ENCODE results near the gene MGAT5.

Gene MGAT5

DNA sequence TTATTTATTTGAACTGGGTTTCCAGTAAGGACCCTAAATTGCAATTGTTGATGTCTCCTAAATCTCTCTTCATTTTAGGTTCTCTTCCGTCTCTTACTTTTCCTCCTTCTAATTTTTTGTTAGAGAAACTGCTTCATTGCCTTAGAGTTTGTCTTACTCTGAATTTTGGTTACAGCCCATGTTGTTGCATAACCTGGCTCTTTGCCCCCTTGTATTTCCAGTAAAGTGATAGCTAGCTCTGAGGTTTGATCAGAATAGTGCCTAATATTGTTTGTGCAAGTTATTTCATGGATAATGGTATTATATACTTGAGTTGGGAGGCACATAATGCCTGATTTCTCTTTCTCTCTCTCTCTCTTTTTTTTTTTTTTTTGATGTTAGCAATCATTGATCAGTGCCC, 71.8 kb downstream of the MGAT5 start:
- in situ Hi-C loops (cut with HindIII; ENCODE audit: low sequenced_read_pairs) = no loop called here

GRCh38 chr2:134327367-134327766, 73.5 kb downstream of the MGAT5 start:
- in situ Hi-C loops (cut with HindIII; ENCODE audit: low sequenced_read_pairs) = no loop called here

GRCh38 chr2:134331081-134331480, 77.2 kb downstream of the MGAT5 start:
- in situ Hi-C loops (cut with HindIII; ENCODE audit: low sequenced_read_pairs) = no loop called here

DNA sequence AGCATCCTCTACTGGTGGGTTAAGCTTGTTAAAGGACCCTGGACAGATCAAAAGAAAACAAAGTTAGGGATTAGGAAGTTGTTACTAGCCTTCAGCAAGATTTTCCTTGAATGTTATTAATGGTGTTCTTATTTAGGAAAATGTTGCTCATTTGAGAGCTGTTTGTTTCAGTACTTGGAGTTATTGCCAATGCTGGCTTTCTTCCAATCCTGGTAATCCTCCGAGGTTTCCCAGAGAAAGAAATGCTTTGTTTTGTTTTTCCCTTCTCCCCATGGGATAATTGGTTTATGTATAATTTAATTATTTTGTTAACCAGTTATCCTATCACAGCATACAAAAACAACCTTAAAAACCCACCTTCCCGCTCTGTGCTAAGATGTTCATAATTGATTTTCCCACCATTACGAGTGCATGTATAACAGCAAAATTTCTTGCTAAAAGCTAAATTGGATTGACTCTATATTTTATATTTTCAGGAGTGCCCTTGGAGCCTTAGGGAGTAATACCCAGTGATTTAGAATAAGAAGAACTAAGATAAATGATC, 79.8 kb downstream of the MGAT5 start:
- in situ Hi-C loops (cut with HindIII; ENCODE audit: low sequenced_read_pairs) = no loop called here

DNA sequence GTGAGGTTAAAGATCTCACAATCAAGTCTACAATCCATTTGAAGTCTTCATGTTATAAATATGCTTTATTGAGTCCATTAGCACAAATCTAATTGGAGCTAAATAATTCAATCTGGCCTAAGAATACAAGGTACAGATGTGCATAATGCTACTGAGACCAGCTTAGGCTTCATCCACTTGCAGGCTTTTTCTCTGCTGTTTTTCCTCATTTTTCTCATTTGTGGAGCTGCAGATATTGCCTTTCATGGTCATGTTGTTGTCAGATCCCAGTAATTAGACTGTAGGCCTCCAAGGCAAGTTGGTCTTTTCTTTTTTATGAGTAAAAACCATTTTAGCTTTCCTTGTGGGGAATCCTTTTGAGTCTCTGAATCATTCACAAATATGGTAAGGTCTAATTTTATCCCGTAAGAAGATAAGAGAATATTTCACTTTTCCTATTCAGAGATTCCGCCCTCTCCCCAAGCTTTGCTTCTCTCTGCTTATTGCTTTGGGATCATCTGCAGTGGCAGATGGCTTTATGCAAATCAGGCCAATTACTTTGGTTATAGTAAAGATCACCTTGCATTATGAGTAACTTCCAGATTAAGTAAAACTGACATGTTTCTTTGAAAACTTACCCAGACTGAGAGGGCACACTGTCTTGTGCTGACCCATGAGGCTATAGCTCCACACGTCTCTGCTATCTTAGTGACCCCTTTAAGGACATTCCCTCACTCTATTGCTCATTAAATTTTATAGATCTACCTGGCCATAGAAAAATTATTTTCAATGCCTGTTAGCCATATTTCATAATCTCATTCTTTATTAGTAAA, 80.9 kb downstream of the MGAT5 start:
- in situ Hi-C loops (cut with HindIII; ENCODE audit: low sequenced_read_pairs) = no loop called here

DNA sequence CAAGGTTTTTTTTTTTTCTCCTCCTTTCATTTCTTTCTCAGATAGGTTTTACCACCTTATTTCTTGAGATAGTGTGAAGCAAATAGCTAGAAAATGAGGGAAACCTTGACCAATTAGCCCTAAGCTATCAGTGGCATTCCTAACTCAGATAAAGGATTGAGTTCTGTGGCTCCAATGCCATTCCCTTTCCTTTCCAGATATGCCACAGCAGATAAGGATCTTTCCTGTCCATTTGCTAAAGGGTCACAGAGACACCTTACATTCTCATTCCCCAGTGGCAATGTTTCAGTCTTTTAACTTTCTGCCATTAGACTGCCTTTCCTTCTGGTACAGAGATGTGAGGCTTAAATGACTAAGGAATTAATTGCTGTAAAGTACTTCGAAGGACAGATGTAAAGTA, 81.7 kb downstream of the MGAT5 start:
- in situ Hi-C loops (cut with HindIII; ENCODE audit: low sequenced_read_pairs) = no loop called here

DNA sequence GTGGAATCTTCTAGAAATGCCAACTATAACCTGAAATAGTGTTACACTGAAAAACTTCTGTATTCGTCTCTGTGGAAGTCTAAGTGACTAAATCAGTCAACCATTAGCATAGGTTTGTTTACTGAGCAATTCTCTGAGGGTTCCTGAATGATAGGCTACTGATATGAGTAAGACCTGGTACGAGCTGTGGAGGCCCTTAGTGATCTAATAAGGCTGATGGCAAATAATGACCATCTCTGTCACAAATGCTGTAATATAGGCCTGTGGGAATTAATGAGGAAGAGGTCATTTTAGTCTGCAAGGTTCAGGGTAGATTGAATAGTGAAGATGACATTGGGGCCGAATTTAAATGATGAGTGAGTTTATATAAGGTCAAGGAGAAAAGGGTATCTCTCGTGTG, 82.5 kb downstream of the MGAT5 start:
- in situ Hi-C loops (cut with HindIII; ENCODE audit: low sequenced_read_pairs) = no loop called here

GRCh38 chr2:134336921-134337320, 83.0 kb downstream of the MGAT5 start:
- in situ Hi-C loops (cut with HindIII; ENCODE audit: low sequenced_read_pairs) = no loop called here

GRCh38 chr2:134337631-134338030, 83.8 kb downstream of the MGAT5 start:
- in situ Hi-C loops (cut with HindIII; ENCODE audit: low sequenced_read_pairs) = no loop called here

DNA sequence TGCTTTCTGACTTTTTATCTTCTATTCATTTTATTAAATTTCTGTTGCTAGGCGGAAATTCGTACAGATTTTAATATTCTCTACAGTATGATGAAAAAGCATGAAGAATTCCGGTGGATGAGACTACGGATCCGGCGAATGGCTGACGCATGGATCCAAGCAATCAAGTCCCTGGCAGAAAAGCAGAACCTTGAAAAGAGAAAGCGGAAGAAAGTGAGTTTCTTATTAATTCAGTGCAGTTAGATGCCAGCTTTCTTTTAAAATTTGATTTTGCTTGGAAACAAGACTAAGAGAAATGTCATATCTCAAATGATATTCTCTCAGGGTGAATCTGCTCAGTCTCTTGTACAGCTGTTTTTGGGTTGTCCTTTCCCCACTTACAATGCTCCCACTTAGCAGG, 84.3 kb downstream of the MGAT5 start:
- in situ Hi-C loops (cut with HindIII; ENCODE audit: low sequenced_read_pairs) = no loop called here

DNA sequence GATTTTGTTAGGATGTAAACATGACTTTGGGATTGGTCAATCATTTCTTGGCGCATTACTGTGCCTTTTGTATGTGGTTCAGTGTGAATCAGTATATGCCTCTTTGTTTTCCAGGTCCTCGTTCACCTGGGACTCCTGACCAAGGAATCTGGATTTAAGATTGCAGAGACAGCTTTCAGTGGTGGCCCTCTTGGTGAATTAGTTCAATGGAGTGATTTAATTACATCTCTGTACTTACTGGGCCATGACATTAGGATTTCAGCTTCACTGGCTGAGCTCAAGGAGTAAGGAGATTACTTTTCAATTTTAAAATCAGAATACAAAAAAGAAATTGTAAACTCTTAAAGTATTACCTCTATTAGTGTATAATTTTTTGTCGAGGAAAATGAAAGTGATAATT, 87.6 kb downstream of the MGAT5 start:
- in situ Hi-C loops (cut with HindIII; ENCODE audit: low sequenced_read_pairs) = no loop called here

DNA sequence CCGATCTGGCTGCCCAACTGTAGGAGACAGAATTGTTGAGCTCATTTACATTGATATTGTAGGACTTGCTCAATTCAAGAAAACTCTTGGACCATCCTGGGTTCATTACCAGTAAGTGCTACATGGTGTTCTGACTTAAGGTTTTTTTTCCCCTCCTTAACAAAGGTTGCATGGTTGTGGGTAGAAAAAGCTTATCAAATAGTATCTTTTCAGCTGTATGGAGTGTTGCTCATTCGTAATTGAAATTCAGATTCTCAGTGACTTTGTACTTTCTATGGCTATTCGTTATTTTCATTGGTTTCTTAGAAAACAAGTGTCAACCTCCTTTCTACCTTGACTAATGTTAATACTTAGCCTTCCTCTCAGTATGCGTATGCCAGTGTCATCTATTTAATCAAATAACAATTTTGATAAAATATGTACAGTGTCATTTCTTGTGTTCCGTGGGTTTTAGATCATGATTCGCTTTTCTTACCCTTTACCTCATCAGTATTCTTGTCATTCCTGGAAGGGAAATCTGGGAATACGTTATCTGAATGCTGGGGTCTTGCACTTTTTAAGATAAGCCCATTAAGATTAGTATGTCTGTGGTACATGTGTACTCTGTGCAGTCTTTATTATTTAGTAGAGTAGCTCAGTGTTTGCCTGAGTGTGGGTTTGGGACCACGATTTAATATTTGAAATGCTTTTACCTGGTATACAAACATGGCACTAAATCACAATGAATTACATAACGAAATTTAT, 91.3 kb downstream of the MGAT5 start:
- in situ Hi-C loops (cut with HindIII; ENCODE audit: low sequenced_read_pairs) = no loop called here

GRCh38 chr2:134346141-134346540, 92.3 kb downstream of the MGAT5 start:
- in situ Hi-C loops (cut with HindIII; ENCODE audit: low sequenced_read_pairs) = no loop called here

DNA sequence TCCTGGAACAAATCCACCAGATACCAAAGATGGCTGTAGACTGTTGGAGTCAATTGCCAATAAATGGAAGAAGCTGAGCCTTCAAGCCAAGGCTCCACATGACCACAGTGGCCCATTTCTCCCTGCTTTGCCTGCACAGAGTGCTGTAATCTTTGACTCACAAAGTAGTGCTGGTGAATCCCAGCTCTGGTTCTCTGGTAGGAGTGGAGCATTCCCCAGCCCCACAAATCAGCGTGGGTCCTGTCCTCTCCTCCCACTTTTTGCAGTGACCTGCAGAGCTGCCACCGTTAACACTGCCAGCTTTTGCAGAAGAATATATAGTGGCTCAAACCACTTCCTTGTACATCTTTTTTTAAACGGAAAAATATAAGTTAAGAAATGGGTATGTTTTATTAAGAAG, 93.9 kb downstream of the MGAT5 start:
- in situ Hi-C loops (cut with HindIII; ENCODE audit: low sequenced_read_pairs) = no loop called here

GRCh38 chr2:134348239-134348638, 94.4 kb downstream of the MGAT5 start:
- in situ Hi-C loops (cut with HindIII; ENCODE audit: low sequenced_read_pairs) = no loop called here

DNA sequence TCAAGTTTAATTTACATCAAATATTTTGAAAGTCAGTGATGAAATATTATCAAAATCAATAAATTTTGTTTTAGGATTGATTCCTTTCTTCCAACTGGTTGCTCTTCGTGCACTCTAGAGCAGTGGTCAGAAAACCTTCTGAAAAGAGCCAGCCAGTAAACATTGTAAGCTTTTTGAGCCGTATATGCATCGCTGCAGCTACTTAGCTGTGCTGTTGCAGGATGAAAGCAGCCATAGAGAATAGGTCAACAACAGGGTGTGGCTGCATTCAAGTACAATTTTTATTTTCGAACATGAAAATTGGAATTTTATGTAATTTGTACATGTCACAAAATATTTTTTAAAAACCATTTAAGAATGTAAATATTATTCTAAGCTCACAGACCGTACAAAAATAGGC, 94.9 kb downstream of the MGAT5 start:
- in situ Hi-C loops (cut with HindIII; ENCODE audit: low sequenced_read_pairs) = no loop called here

DNA sequence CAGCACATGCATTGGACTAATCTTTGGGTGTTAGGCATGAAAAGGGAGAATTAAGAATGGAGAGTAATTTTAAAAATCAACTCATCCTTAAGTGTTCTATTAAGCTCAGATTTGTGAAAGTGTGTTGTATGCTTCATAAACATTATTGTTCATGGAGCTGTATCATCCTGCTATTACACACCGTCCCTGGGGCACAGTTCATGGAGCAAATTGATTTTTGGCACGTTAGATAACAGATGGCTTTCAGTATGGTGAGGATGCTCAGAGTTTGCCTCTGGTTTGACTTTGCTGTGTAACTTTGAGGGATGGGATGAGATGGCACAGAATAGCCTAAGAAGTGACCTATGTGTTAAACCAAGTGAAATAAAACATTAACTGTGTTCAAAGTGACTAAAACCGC, 97.1 kb downstream of the MGAT5 start:
- in situ Hi-C loops (cut with HindIII; ENCODE audit: low sequenced_read_pairs) = no loop called here

DNA sequence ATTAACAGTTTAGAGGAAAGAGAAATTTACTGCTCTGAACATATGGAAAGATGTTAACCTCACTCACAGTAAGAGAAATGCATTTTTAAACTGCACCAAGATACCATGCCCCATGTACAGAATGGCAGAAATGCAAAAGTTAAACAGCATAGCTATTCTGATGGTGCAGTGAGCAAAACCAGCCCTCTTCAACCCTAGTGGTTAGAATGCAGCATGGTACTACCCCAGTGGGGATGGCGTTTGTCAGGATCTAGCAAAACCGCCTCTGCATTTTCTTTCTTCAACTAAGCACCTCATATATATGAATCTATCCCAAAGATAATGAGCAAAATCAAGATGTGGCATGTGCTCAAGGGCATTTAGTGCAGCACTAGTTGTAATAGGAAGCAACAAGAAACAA, 98.0 kb downstream of the MGAT5 start:
- in situ Hi-C loops (cut with HindIII; ENCODE audit: low sequenced_read_pairs) = no loop called here

DNA sequence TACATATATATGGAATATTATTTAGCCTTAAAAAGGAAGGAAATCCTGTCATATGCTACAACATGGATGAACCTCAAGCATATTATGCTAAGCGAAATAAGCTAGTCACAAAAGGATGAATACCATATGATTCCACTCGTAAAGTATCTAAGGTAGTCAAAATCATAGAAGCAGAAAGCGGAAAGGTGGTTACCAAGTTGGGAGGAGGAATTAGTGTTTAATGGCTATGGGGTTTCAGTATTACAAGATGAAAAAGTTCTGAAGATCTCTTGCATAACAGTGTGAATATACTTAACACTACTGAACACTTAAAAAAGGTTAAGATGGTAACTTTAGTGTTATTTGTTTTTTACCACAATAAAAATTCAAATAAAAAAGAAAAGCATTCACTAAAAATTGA, 99.0 kb downstream of the MGAT5 start:
- in situ Hi-C loops (cut with HindIII; ENCODE audit: low sequenced_read_pairs) = no loop called here

GRCh38 chr2:134354611-134355010, 100.7 kb downstream of the MGAT5 start:
- in situ Hi-C loops (cut with HindIII; ENCODE audit: low sequenced_read_pairs) = no loop called here

GRCh38 chr2:134357814-134358213, 103.9 kb downstream of the MGAT5 start:
- in situ Hi-C loops (cut with HindIII; ENCODE audit: low sequenced_read_pairs) = no loop called here
